Subcutaneous adipose tissue (tissue), 4 donors: ENCODE results near the gene TOGARAM2. TPM values are rescaled to one million over a fixed set of nuclear protein-coding genes. Genes with fewer than 3 reads are reported as not detected.

ENCODE experiments used
- CTCF ChIP-seq: fragments of 450-650 bp; IDR thresholded peaks from one replicate; pipeline ENCODE4 v1.5.1; 2016; ENCODE audit warnings: low read depth, mild to moderate bottlenecking, control low read depth, antibody characterized with exemption, moderate library complexity
- total RNA-seq, 4 donors: library from RNA; depleted of rRNA; stranded (reverse); fragments of >200 nt; gene quantifications; one replicate each; pipeline ENCODE4 v1.1.0, GENCODE V29; 2016

Gene TOGARAM2
- total RNA-seq, 4 donors from 2014 or later: 0.16 to 3.5 (median 2.0) TPM

- no peak for TF ChIP-seq CTCF
Observed at GRCh38 chr2:29075894-29076705, 95.0 kb downstream of the TOGARAM2 start.

- TF ChIP-seq CTCF: no peak
Observed at GRCh38 chr2:29079887-29080286, 98.8 kb downstream of the TOGARAM2 start.

- TF ChIP-seq CTCF: no peak
Observed at GRCh38 chr2:29080886-29081743, 100.0 kb downstream of the TOGARAM2 start.

- no peak for TF ChIP-seq CTCF
Observed at GRCh38 chr2:29082804-29083495, 101.9 kb downstream of the TOGARAM2 start.

GRCh38 chr2:29084554-29084953 is 103.5 kb downstream of the TOGARAM2 start:
- TF ChIP-seq CTCF: no peak

GRCh38 chr2:29096969-29097368 is 115.9 kb downstream of the TOGARAM2 start:
- TF ChIP-seq CTCF: no peak
